ENCODE measurements around the gene PIGX.

- TF ChIP-seq POLR2A (IDR thresholded peaks at IDR 0.05): no peak
- TF ChIP-seq, protein P1, sequence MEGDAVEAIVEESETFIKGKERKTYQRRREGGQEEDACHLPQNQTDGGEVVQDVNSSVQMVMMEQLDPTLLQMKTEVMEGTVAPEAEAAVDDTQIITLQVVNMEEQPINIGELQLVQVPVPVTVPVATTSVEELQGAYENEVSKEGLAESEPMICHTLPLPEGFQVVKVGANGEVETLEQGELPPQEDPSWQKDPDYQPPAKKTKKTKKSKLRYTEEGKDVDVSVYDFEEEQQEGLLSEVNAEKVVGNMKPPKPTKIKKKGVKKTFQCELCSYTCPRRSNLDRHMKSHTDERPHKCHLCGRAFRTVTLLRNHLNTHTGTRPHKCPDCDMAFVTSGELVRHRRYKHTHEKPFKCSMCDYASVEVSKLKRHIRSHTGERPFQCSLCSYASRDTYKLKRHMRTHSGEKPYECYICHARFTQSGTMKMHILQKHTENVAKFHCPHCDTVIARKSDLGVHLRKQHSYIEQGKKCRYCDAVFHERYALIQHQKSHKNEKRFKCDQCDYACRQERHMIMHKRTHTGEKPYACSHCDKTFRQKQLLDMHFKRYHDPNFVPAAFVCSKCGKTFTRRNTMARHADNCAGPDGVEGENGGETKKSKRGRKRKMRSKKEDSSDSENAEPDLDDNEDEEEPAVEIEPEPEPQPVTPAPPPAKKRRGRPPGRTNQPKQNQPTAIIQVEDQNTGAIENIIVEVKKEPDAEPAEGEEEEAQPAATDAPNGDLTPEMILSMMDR (IDR thresholded peaks at IDR 0.05): no peak
Observed at GRCh38 chr3:196691386-196691785, 20.8 kb upstream of the PIGX start.

Measured in body of pancreas (tissue), 4 donors.